H9 (cell line): ENCODE data around the gene GMPS. TPM values are rescaled to one million over a fixed set of nuclear protein-coding genes. Genes with fewer than 3 reads are reported as not detected.

Experiments
- DNase-seq: peaks from one replicate; pipeline ENCODE4 v3.0.0-alpha.2; 2017
- H2AFZ ChIP-seq: one replicate; pipeline ENCODE4 v1.6.1; 2013; ENCODE audit warnings: mild to moderate bottlenecking, low read length, control low read depth, moderate library complexity
- H2AK5ac ChIP-seq: 2 replicates; pipeline ENCODE4 v1.6.1; 2013; ENCODE audit warnings: low read length, control low read depth, mixed read lengths; ENCODE audit not compliant: insufficient read length
- H2BK120ac ChIP-seq: one replicate; pipeline ENCODE4 v1.6.1; 2013; ENCODE audit warnings: low read depth, mild to moderate bottlenecking, low read length, control low read depth, inconsistent platforms; ENCODE audit not compliant: poor library complexity, severe bottlenecking
- H2BK12ac ChIP-seq: 2 replicates; pipeline ENCODE4 v1.6.1; 2013; ENCODE audit warnings: low read length, control low read depth, mixed read lengths, low read depth; ENCODE audit not compliant: insufficient read length
- H2BK15ac ChIP-seq: 2 replicates; pipeline ENCODE4 v1.6.1; 2013; ENCODE audit warnings: low read depth, low read length, control low read depth
- H2BK20ac ChIP-seq: one replicate; pipeline ENCODE4 v1.6.1; 2013; ENCODE audit warnings: low read depth, mild to moderate bottlenecking, low read length, control low read depth, inconsistent platforms; ENCODE audit not compliant: poor library complexity, severe bottlenecking
- H2BK5ac ChIP-seq: 2 replicates; pipeline ENCODE4 v1.6.1; 2013; ENCODE audit warnings: low read length, control low read depth, mixed read lengths; ENCODE audit not compliant: insufficient read length
- H3K14ac ChIP-seq: 2 replicates; pipeline ENCODE4 v1.6.1; 2013; ENCODE audit warnings: low read length, control low read depth; ENCODE audit not compliant: insufficient read depth
- H3K18ac ChIP-seq: 2 replicates; pipeline ENCODE4 v1.6.1; 2013; ENCODE audit warnings: low read depth, mild to moderate bottlenecking, mixed read lengths, low read length, control low read depth; ENCODE audit not compliant: insufficient read length
- H3K23ac ChIP-seq: 2 replicates; pipeline ENCODE4 v1.6.1; 2013; ENCODE audit warnings: low read length, control low read depth, mixed read lengths, low read depth; ENCODE audit not compliant: insufficient read length
- H3K23me2 ChIP-seq: 2 replicates; pipeline ENCODE4 v1.6.1; 2013; ENCODE audit warnings: low read depth, mild to moderate bottlenecking, mixed read lengths, low read length, control low read depth; ENCODE audit not compliant: insufficient read length, poor library complexity, severe bottlenecking
- H3K27ac ChIP-seq: 2 replicates; pipeline ENCODE4 v1.5.1; 2013; ENCODE audit warnings: low read length, control low read depth, mixed read lengths, low read depth; ENCODE audit not compliant: insufficient read length
- H3K27me3 ChIP-seq: 2 replicates; pipeline ENCODE4 v1.6.1; 2013; ENCODE audit warnings: low read length, control low read depth, inconsistent platforms; ENCODE audit not compliant: insufficient read depth
- H3K4ac ChIP-seq: 2 replicates; pipeline ENCODE4 v1.6.1; 2013; ENCODE audit warnings: low read depth, mild to moderate bottlenecking, control low read depth, inconsistent platforms, low read length, moderate library complexity
- H3K4me1 ChIP-seq: 2 replicates; pipeline ENCODE4 v1.6.1; 2013; ENCODE audit warnings: low read length, control low read depth, inconsistent platforms; ENCODE audit not compliant: insufficient read depth
- H3K4me2 ChIP-seq: 2 replicates; pipeline ENCODE4 v1.6.1; 2013; ENCODE audit warnings: low read length, control low read depth, mixed read lengths; ENCODE audit not compliant: insufficient read length, insufficient read depth
- H3K56ac ChIP-seq: 2 replicates; pipeline ENCODE4 v1.6.1; 2013; ENCODE audit warnings: low read depth, mild to moderate bottlenecking, mixed read lengths, low read length, control low read depth; ENCODE audit not compliant: insufficient read length
- H3K79me1 ChIP-seq: 2 replicates; pipeline ENCODE4 v1.6.1; 2013; ENCODE audit warnings: low read depth, mild to moderate bottlenecking, moderate library complexity, low read length, control low read depth, inconsistent platforms; ENCODE audit not compliant: insufficient read depth, poor library complexity, severe bottlenecking
- H3K79me2 ChIP-seq: 2 replicates; pipeline ENCODE4 v1.6.1; 2013; ENCODE audit warnings: low read length, control low read depth, inconsistent platforms; ENCODE audit not compliant: insufficient read depth
- H3K9ac ChIP-seq: 2 replicates; pipeline ENCODE4 v1.6.1; 2013; ENCODE audit warnings: low read length, control low read depth, mixed read lengths; ENCODE audit not compliant: insufficient read length; ENCODE audit errors: extremely low read depth
- H3K9me3 ChIP-seq: one replicate; pipeline ENCODE4 v1.6.1; 2013; ENCODE audit warnings: low read depth, low read length, inconsistent platforms; ENCODE audit not compliant: control insufficient read depth
- H3T11ph ChIP-seq: one replicate; pipeline ENCODE4 v1.6.1; 2013; ENCODE audit warnings: mild to moderate bottlenecking, low read length, control low read depth, inconsistent platforms
- H4K20me1 ChIP-seq: one replicate; pipeline ENCODE4 v1.6.1; 2013; ENCODE audit not compliant: control insufficient read depth, insufficient read length, insufficient read depth
- H4K5ac ChIP-seq: 2 replicates; pipeline ENCODE4 v1.6.1; 2013; ENCODE audit warnings: low read depth, mild to moderate bottlenecking, mixed read lengths, low read length, control low read depth; ENCODE audit not compliant: insufficient read length
- H4K8ac ChIP-seq: replicated peaks from 2 replicates; pipeline ENCODE4 v1.6.1; 2013; ENCODE audit warnings: low read length, control low read depth, mixed read lengths, low read depth; ENCODE audit not compliant: insufficient read length
- H4K91ac ChIP-seq: 2 replicates; pipeline ENCODE4 v1.6.1; 2013; ENCODE audit warnings: low read depth, mild to moderate bottlenecking, moderate library complexity, mixed read lengths, low read length, control low read depth; ENCODE audit not compliant: insufficient read length
- H3K27ac Mint-ChIP-seq, 3 experiments: 2 replicates in 2 of 3; 3 replicates in 1 of 3; pipeline ENCODE4 v1.8.0; 2020 to 2021; ENCODE audit warnings: mixed read lengths in 3 of 3, mild to moderate bottlenecking in 1 of 3, moderate library complexity in 1 of 3
- H3K27me3 Mint-ChIP-seq: 2 replicates; pipeline ENCODE4 v1.8.0; 2021; ENCODE audit warnings: low read depth, mild to moderate bottlenecking, moderate library complexity, mixed read lengths
- H3K36me3 Mint-ChIP-seq, 3 experiments: 2 replicates in 2 of 3; 3 replicates in 1 of 3; pipeline ENCODE4 v1.8.0; 2020 to 2021; ENCODE audit warnings: low read depth in 3 of 3, mixed read lengths in 3 of 3; ENCODE audit not compliant: insufficient read depth in 1 of 3
- H3K4me1 Mint-ChIP-seq, 2 experiments: 2 replicates each; pipeline ENCODE4 v1.8.0; 2020; ENCODE audit warnings: mixed read lengths in 2 of 2
- H3K4me3 Mint-ChIP-seq, 2 experiments: 2 replicates in 1 of 2; 3 replicates in 1 of 2; pipeline ENCODE4 v1.8.0; 2020 to 2021; ENCODE audit warnings: mild to moderate bottlenecking in 2 of 2, mixed read lengths in 2 of 2, moderate library complexity in 1 of 2
- H3K9me3 Mint-ChIP-seq, 2 experiments: 2 replicates in 1 of 2; 3 replicates in 1 of 2; pipeline ENCODE4 v1.8.0; 2020; ENCODE audit warnings: mild to moderate bottlenecking in 2 of 2, mixed read lengths in 2 of 2, moderate library complexity in 1 of 2
- CTCF ChIP-seq: fragments of 200-600 bp; sonication (generic); conservative IDR thresholded peaks from 3 replicates; pipeline ENCODE4 v1.8.0; 2021; ENCODE audit warnings: antibody characterized with exemption, mild to moderate bottlenecking
- WGBS: extraction: QIAGEN DNeasy Blood & Tissue Kit; methylation state at CpG from one replicate; pipeline ENCODE4 v1.1.7; 2013; ENCODE audit warnings: missing lambda C conversion rate, low lambda C conversion rate, mixed read lengths; ENCODE audit not compliant: insufficient read length; ENCODE audit errors: extremely low coverage; 5-methylcytosine and 5-hydroxymethylcytosine counted together
- total RNA-seq: library from RNA; stranded (reverse); gene quantifications from 2 replicates; pipeline ENCODE4 v1.2.1, GENCODE V29; 2021

GMPS gene
- total RNA-seq, 1 experiment from 2014 or later = 142 TPM

GRCh38 chr3:155984791-155985417 lies 114.5 kb downstream of the GMPS start:
- no peak overlapping the region for H2AK5ac ChIP-seq
- H3K56ac ChIP-seq = no peak overlapping the region
- H3K18ac ChIP-seq = no peak overlapping the region
- no CpG with 5 or more reads among the region's 6 CpGs for whole genome bisulfite sequencing
- H3K9me3 ChIP-seq = no peaks in the 10 kb centered on the region
- H3K79me1 ChIP-seq = no peaks in the 10 kb centered on the region
- no peak overlapping the region for H3K4me2 ChIP-seq
- no peak overlapping the region for H4K8ac ChIP-seq
- H3K36me3 Mint-ChIP-seq = no peaks in the 10 kb centered on the region
- H3K4me1 Mint-ChIP-seq = peaks cover 11 to 13% of the 10 kb centered on the region in 2 experiments; a peak in 3 of 4 replicates
- H3K27ac Mint-ChIP-seq = peak overlapping the region in 1 of 3 experiments; percentile 70; a peak in 1 of 7 replicates
- H3K27me3 Mint-ChIP-seq = peaks cover 2% of the 10 kb centered on the region; the same call in 1 of the 2 replicates
- H3K4ac ChIP-seq = no peak overlapping the region
- no peak overlapping the region for H2BK12ac ChIP-seq
- H4K91ac ChIP-seq = no peak overlapping the region
- no peak overlapping the region for H2BK5ac ChIP-seq
- no peak overlapping the region for H3T11ph ChIP-seq
- H3K4me1 ChIP-seq = peaks cover 4% of the 10 kb centered on the region
- no peak overlapping the region for H2BK15ac ChIP-seq
- H3K23me2 ChIP-seq = no peaks in the 10 kb centered on the region
- H2AFZ ChIP-seq = no peak overlapping the region
- no peak overlapping the region for H2BK20ac ChIP-seq
- H3K9me3 Mint-ChIP-seq = no peaks in the 10 kb centered on the region; a peak in 2 of 5 replicates
- no peaks in the 10 kb centered on the region for H3K27me3 ChIP-seq
- H3K79me2 ChIP-seq = no peaks in the 10 kb centered on the region
- H3K4me3 Mint-ChIP-seq = no peak overlapping the region
- no peak overlapping the region for H2BK120ac ChIP-seq
- no peak overlapping the region for H3K23ac ChIP-seq
- no peak for TF ChIP-seq CTCF
- no peaks in the 10 kb centered on the region for H4K20me1 ChIP-seq
- no peak overlapping the region for H3K9ac ChIP-seq
- no peak overlapping the region for H4K5ac ChIP-seq
- no peak overlapping the region for H3K27ac ChIP-seq
- no peak for DNase-seq
- H3K14ac ChIP-seq = no peak overlapping the region
